Mesenchymal stem cell (in vitro differentiated cells and primary cell): Measurements from ENCODE around the gene CD2AP.

Experiments used
- DNase-seq: peaks from one replicate; pipeline ENCODE4 v3.0.0-alpha.2; 2013
- H2AFZ ChIP-seq: one replicate; pipeline ENCODE4 v1.6.1; 2013; ENCODE audit warnings: low read depth, mild to moderate bottlenecking, control low read depth, inconsistent platforms, low read length, moderate library complexity
- H2AK5ac ChIP-seq: 2 replicates; pipeline ENCODE4 v1.6.1; 2013; ENCODE audit warnings: low read length, moderate library complexity, mild to moderate bottlenecking, inconsistent platforms; ENCODE audit not compliant: severe bottlenecking
- H2BK120ac ChIP-seq: one replicate; pipeline ENCODE4 v1.6.1; 2013; ENCODE audit warnings: low read depth, mild to moderate bottlenecking, inconsistent platforms, low read length, moderate library complexity
- H2BK12ac ChIP-seq, 2 experiments: one replicate each; pipeline ENCODE4 v1.6.1; 2013; ENCODE audit warnings: inconsistent platforms in 2 of 2, low read length in 2 of 2, mild to moderate bottlenecking in 2 of 2, moderate library complexity in 2 of 2, control low read depth in 1 of 2
- H2BK15ac ChIP-seq: one replicate; pipeline ENCODE4 v1.6.1; 2013; ENCODE audit warnings: mild to moderate bottlenecking, low read depth, inconsistent platforms; ENCODE audit not compliant: poor library complexity, severe bottlenecking
- H2BK5ac ChIP-seq: 2 replicates; pipeline ENCODE4 v1.6.1; 2013; ENCODE audit warnings: low read depth, mild to moderate bottlenecking, low read length, control low read depth, inconsistent platforms; ENCODE audit not compliant: poor library complexity, severe bottlenecking
- H3K14ac ChIP-seq, 2 experiments: one replicate each; pipeline ENCODE4 v1.6.1; 2013; ENCODE audit warnings: inconsistent platforms in 2 of 2, low read length in 2 of 2, control low read depth in 1 of 2, mild to moderate bottlenecking in 1 of 2, moderate library complexity in 1 of 2
- H3K18ac ChIP-seq, 2 experiments: one replicate each; pipeline ENCODE4 v1.6.1; 2013; ENCODE audit warnings: inconsistent platforms in 2 of 2, low read length in 2 of 2, control low read depth in 1 of 2, low read depth in 1 of 2, mild to moderate bottlenecking in 1 of 2
- H3K23ac ChIP-seq, 2 experiments: one replicate each; pipeline ENCODE4 v1.6.1; 2013; ENCODE audit warnings: inconsistent platforms in 2 of 2, low read length in 2 of 2, mild to moderate bottlenecking in 2 of 2, moderate library complexity in 2 of 2, control low read depth in 1 of 2
- H3K27ac ChIP-seq: 2 replicates; pipeline ENCODE4 v1.5.1; 2013; ENCODE audit warnings: mild to moderate bottlenecking, moderate library complexity, low read length, control low read depth, inconsistent platforms; ENCODE audit not compliant: poor library complexity, severe bottlenecking
- H3K27me3 ChIP-seq, 2 experiments: 2 replicates each; pipeline versions ENCODE4 v1.6.1 to v1.7.0; 2013; ENCODE audit warnings: low read length in 2 of 2, mild to moderate bottlenecking in 2 of 2, moderate library complexity in 2 of 2, control low read depth in 1 of 2, inconsistent platforms in 1 of 2; ENCODE audit not compliant: control insufficient read depth in 1 of 2, insufficient read depth in 1 of 2
- H3K36me3 ChIP-seq, 2 experiments: 2 replicates each; pipeline versions ENCODE4 v1.6.1 to v1.7.0; 2013; ENCODE audit warnings: low read length in 2 of 2, control low read depth in 1 of 2, inconsistent platforms in 1 of 2, low read depth in 1 of 2, mild to moderate bottlenecking in 1 of 2; ENCODE audit not compliant: insufficient read depth in 2 of 2, control insufficient read depth in 1 of 2
- H3K4ac ChIP-seq, 2 experiments: one replicate each; pipeline ENCODE4 v1.6.1; 2013; ENCODE audit warnings: inconsistent platforms in 2 of 2, low read length in 2 of 2, mild to moderate bottlenecking in 2 of 2, moderate library complexity in 2 of 2, control low read depth in 1 of 2, low read depth in 1 of 2
- H3K4me1 ChIP-seq: 2 replicates; pipeline ENCODE4 v1.6.1; 2013; ENCODE audit warnings: low read depth, low read length, control low read depth; ENCODE audit not compliant: control insufficient read depth, insufficient read depth
- H3K4me2 ChIP-seq: 2 replicates; pipeline ENCODE4 v1.6.1; 2013; ENCODE audit warnings: low read length, mild to moderate bottlenecking, inconsistent platforms; ENCODE audit not compliant: poor library complexity, severe bottlenecking
- H3K4me3 ChIP-seq, 2 experiments: 2 replicates each; pipeline versions ENCODE4 v1.5.1 to v1.7.0; 2013; ENCODE audit warnings: low read length in 2 of 2, mild to moderate bottlenecking in 2 of 2, control low read depth in 1 of 2, low read depth in 1 of 2; ENCODE audit not compliant: insufficient read depth in 1 of 2
- H3K79me1 ChIP-seq: replicated peaks from 2 replicates; pipeline ENCODE4 v1.6.1; 2013; ENCODE audit warnings: mild to moderate bottlenecking, control low read depth, low read length, inconsistent platforms; ENCODE audit not compliant: poor library complexity, severe bottlenecking
- H3K9ac ChIP-seq: 2 replicates; pipeline ENCODE4 v1.7.0; 2013; ENCODE audit warnings: mild to moderate bottlenecking, low read length, moderate library complexity
- H3K9me3 ChIP-seq: 2 replicates; pipeline ENCODE4 v1.7.0; 2013; ENCODE audit warnings: mild to moderate bottlenecking, low read length; ENCODE audit not compliant: control insufficient read depth
- H4K8ac ChIP-seq: one replicate; pipeline ENCODE4 v1.6.1; 2013; ENCODE audit warnings: inconsistent platforms, mild to moderate bottlenecking, low read length, moderate library complexity
- H4K91ac ChIP-seq: one replicate; pipeline ENCODE4 v1.6.1; 2013; ENCODE audit warnings: mild to moderate bottlenecking, low read length, inconsistent platforms
- WGBS: methylation state at CpG from one replicate; pipeline ENCODE4 v1.1.7; 2013; ENCODE audit warnings: mixed read lengths; 5-methylcytosine and 5-hydroxymethylcytosine counted together

CD2AP gene

DNA sequence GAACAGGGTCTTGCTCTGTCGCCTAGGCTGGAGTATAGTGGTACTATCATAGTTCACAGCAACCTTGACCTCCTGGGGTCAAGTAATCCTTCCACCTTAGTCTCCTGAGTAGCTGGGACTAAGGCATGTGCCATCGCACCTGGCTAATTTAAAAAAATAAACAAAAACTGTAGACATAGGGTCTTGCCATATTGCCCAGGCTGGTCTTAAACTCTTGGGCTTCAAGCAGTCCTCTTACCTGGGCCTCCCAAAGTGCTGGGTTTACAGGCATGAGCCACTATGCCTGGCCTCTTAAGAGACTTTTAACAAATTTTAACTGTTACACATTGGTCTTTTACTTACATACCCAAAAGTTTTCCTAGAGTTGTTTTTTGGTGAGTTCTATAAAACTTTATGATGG is 12.4 kb downstream of the CD2AP start:
- no peak overlapping the region for H3K9ac ChIP-seq
- no peak overlapping the region for H2AFZ ChIP-seq
- no peaks in the 10 kb centered on the region for H3K79me1 ChIP-seq
- no peak overlapping the region for H3K4me3 ChIP-seq
- H2BK5ac ChIP-seq, result no peak overlapping the region
- no peaks in the 10 kb centered on the region for H3K27me3 ChIP-seq
- H3K18ac ChIP-seq, result no peak overlapping the region
- H4K91ac ChIP-seq, result no peak overlapping the region
- DNase-seq, result no peak
- H3K4ac ChIP-seq, result no peak overlapping the region
- H3K4me1 ChIP-seq, result peaks cover 3% of the 10 kb centered on the region
- no peak overlapping the region for H4K8ac ChIP-seq
- no peak overlapping the region for H3K27ac ChIP-seq
- H3K4me2 ChIP-seq, result no peak overlapping the region
- H2BK12ac ChIP-seq, result no peak overlapping the region
- no peak overlapping the region for H2AK5ac ChIP-seq
- no peaks in the 10 kb centered on the region for H3K36me3 ChIP-seq
- no peak overlapping the region for H2BK120ac ChIP-seq
- H3K9me3 ChIP-seq, result no peaks in the 10 kb centered on the region
- 95% methylated on average over 2 of the region's 2 CpGs for WGBS
- H3K23ac ChIP-seq, result no peak overlapping the region
- no peak overlapping the region for H3K14ac ChIP-seq
- H2BK15ac ChIP-seq, result no peak overlapping the region

DNA sequence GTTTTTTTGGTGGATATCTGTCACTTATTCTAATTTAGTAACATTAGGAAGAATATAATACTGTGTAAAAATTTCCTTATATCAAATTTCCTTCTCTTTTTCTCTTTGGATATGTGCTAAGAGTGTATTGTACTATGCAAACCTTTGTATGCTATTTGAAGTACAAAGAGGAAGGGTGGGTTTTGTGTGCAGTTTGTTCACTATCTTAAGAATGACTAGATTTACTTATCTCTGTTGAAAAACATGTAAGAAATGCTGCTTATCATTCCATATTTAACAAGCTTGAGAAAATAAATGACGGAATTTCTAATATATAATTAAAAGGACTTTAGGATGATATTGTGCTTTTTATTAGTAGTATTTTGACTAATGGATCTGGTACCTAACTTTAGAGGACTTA is 13.1 kb downstream of the CD2AP start:
- no peak overlapping the region for H3K27ac ChIP-seq
- H3K79me1 ChIP-seq, result no peaks in the 10 kb centered on the region
- H4K91ac ChIP-seq, result no peak overlapping the region
- no peak overlapping the region for H3K23ac ChIP-seq
- H2BK15ac ChIP-seq, result no peak overlapping the region
- no CpG with 5 or more reads among the region's 1 CpG for WGBS
- no peak for DNase-seq
- no peak overlapping the region for H3K4me3 ChIP-seq
- no peak overlapping the region for H2BK5ac ChIP-seq
- no peak overlapping the region for H4K8ac ChIP-seq
- H3K9me3 ChIP-seq, result no peaks in the 10 kb centered on the region
- H3K18ac ChIP-seq, result no peak overlapping the region
- H3K14ac ChIP-seq, result no peak overlapping the region
- no peak overlapping the region for H2BK12ac ChIP-seq
- H3K9ac ChIP-seq, result no peak overlapping the region
- H3K36me3 ChIP-seq, result no peaks in the 10 kb centered on the region
- no peak overlapping the region for H2AK5ac ChIP-seq
- peaks cover 3% of the 10 kb centered on the region for H3K4me1 ChIP-seq
- no peak overlapping the region for H2AFZ ChIP-seq
- no peak overlapping the region for H3K4me2 ChIP-seq
- H3K27me3 ChIP-seq, result no peaks in the 10 kb centered on the region
- H2BK120ac ChIP-seq, result no peak overlapping the region
- no peak overlapping the region for H3K4ac ChIP-seq

DNA sequence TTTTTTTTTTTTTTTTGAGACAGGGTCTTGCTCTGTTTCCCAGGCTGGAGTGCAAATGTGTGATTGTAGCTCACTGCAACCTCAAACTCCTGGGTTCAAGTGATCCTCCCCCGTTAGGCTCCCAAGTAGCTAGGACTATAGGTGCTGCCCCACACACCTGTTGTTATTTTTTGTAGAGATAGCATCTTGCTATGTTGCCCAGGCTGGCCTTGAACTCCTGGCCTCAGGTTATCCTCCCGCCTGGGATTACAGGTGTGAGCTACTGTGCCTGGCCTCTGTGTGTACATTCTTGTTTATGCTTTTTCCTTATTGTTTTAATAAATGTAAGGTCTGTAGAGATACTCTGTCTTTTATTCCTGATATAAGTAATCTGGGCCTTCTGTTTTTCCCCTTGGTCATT is 14.8 kb downstream of the CD2AP start:
- Histone ChIP-seq H2BK15ac (no peak overlapping the region), H2AFZ (no peak overlapping the region), H4K91ac (no peak overlapping the region), H3K79me1 (no peaks in the 10 kb centered on the region), H3K4me2 (no peak overlapping the region), H3K4me1 (peaks cover 3% of the 10 kb centered on the region), H3K27ac (no peak overlapping the region), H3K4me3 (no peak overlapping the region), H3K27me3 (no peaks in the 10 kb centered on the region), H2BK120ac (no peak overlapping the region), H3K23ac (no peak overlapping the region), H3K18ac (no peak overlapping the region), H2BK12ac (no peak overlapping the region), H3K9me3 (no peaks in the 10 kb centered on the region), H3K14ac (no peak overlapping the region), H4K8ac (peak overlapping the region; percentile 23), H3K36me3 (no peaks in the 10 kb centered on the region), H3K9ac (no peak overlapping the region), H3K4ac (no peak overlapping the region), H2BK5ac (no peak overlapping the region), H2AK5ac (no peak overlapping the region)
- DNase-seq, result no peak
- 100% methylated on average over 2 of the region's 2 CpGs for WGBS

DNA sequence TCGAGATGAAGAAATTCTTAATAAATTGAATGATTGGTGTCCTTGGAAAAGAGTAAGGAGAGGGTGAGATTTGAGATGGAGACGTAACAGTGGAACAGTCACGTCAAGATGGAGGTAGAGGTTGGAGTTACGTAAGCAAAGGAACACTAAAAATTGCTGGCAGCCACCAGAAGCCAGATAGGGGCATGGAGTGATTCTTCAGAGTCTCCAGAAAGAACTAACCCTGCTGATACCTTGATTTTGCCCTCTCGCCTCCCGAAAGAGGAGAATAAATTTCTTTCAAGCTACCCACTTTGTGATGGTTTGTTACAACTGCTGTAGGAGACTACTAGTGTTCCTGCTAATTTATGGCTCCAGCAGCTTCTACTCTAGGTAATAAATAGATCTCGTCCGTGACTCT is 17.6 kb downstream of the CD2AP start:
- H3K27ac ChIP-seq, result no peak overlapping the region
- H2AK5ac ChIP-seq, result no peak overlapping the region
- no peak overlapping the region for H2BK15ac ChIP-seq
- H3K9ac ChIP-seq, result no peak overlapping the region
- H4K91ac ChIP-seq, result no peak overlapping the region
- no peak overlapping the region for H2BK5ac ChIP-seq
- H3K14ac ChIP-seq, result no peak overlapping the region
- no peak overlapping the region for H2BK12ac ChIP-seq
- no peak overlapping the region for H3K4ac ChIP-seq
- no peak overlapping the region for H2BK120ac ChIP-seq
- H3K4me1 ChIP-seq, result peaks cover 3% of the 10 kb centered on the region
- H3K18ac ChIP-seq, result no peak overlapping the region
- no peak overlapping the region for H3K4me3 ChIP-seq
- H2AFZ ChIP-seq, result no peak overlapping the region
- no peaks in the 10 kb centered on the region for H3K9me3 ChIP-seq
- 95% methylated on average over 6 of the region's 8 CpGs for WGBS
- H3K36me3 ChIP-seq, result no peaks in the 10 kb centered on the region
- H3K79me1 ChIP-seq, result no peaks in the 10 kb centered on the region
- no peak overlapping the region for H3K23ac ChIP-seq
- H4K8ac ChIP-seq, result no peak overlapping the region
- no peak for DNase-seq
- no peaks in the 10 kb centered on the region for H3K27me3 ChIP-seq
- no peak overlapping the region for H3K4me2 ChIP-seq
